ENCODE measurements around the gene TEAD1.

DNA sequence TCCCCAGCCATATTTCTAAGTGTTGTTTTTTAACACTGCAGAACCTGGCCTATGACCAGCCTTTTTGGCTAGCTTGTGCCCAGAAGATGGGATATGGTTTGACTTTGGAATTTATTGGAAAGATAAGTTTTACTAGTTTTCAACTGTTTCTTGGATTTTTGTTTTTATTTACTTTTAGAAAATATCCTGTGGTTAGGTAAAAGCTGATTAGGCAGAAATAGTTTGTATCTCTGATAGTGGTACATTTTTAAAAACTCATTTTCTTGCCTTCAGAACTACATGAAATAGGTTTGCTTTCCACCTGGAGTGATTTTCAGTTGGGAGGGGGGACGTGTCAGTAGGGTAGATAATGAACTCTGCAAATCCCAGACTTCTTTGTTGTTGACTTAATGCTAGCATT, 243.6 kb downstream of the TEAD1 start:
- TF ChIP-seq NANOG (IDR thresholded peaks at IDR 0.05; ENCODE audit: borderline replicate concordance) (no peak), EZH2phosphoT487 (IDR thresholded peaks at IDR 0.05; ENCODE audit: unreplicated experiment) (no peak), ETS1 (IDR thresholded peaks at IDR 0.05) (no peak)
- TF ChIP-seq, protein P1, sequence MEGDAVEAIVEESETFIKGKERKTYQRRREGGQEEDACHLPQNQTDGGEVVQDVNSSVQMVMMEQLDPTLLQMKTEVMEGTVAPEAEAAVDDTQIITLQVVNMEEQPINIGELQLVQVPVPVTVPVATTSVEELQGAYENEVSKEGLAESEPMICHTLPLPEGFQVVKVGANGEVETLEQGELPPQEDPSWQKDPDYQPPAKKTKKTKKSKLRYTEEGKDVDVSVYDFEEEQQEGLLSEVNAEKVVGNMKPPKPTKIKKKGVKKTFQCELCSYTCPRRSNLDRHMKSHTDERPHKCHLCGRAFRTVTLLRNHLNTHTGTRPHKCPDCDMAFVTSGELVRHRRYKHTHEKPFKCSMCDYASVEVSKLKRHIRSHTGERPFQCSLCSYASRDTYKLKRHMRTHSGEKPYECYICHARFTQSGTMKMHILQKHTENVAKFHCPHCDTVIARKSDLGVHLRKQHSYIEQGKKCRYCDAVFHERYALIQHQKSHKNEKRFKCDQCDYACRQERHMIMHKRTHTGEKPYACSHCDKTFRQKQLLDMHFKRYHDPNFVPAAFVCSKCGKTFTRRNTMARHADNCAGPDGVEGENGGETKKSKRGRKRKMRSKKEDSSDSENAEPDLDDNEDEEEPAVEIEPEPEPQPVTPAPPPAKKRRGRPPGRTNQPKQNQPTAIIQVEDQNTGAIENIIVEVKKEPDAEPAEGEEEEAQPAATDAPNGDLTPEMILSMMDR (conservative IDR thresholded peaks at IDR 0.05; ENCODE audit: low read depth in 2 of 2), result no peak
